Stimulated activated CD8-positive, alpha-beta memory T cell treated with anti-CD3 and anti-CD28 coated beads, Interleukin-15, amount 100 ng/mL, for 1 hour (primary cell): ENCODE measurements around the gene FGGY.

Source experiments
- DNase-seq: peaks from one replicate; pipeline ENCODE4 v3.0.0-alpha.2; 2020; ENCODE audit warnings: low read depth

FGGY gene

DNA sequence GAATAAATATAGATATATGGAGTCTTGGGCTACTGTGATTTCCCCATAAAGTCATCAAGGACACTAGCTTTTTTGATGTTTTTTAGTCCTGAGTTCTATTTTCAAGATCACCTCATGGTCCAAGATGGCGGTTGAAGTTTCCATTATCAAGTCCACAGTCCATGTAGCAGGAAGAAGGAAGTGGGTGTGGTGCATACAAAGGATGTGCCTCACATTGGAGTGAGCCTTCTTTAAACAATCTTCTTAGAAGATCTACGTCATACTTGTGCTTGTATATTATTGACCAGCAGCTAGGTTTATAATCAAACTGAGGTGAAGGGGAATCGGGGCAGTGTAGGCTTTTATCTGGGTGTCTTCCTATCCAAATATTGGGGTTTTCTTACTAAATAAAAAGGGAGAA lies 93.4 kb downstream of the FGGY start:
- no peak for DNase-seq

DNA sequence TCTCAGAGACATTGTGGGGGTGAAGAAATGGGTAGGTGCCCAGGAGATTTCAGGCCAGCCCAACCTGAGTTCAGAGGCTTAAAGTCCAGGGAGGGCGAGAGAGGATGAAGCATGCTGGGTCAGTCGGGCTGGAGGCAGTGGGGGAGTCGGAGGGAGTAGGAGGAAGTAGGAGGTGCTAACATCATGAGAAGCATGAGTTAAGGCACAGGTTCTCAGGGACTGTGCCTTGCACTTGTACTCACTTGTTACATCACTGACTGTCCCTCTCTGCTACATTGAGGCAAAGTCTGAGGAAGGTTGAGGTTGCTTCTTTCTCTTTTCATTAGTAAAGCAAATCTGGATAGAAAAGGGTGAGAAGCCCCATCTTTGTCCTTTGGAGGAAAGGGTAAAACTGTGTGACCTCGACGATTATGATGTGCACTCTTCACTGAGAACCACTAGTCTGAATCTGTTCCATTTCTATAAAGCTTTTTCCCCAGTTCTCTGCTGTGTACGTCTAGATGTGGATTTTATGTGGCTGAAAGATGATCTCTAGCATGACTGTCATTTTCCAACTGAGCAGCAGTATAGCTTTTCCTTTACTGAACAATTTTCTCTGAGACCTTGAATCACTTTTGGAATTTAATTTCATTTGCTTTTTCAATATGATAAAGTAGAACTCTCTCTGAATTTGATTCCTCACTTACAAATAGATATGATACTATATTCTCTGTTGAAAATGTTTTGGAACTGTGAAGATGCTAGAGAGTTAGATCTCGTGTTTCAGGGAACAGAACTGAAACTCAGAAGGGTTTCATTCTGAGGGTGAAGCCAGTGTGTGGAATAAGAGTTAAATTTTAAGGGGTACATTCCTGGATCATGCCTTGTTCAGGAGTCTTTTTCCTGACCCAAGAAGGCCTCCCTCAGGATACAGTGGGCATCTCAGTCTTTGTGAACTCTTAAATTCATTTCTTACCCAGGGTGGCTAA lies 94.6 kb downstream of the FGGY start:
- DNase-seq: no peak

DNA sequence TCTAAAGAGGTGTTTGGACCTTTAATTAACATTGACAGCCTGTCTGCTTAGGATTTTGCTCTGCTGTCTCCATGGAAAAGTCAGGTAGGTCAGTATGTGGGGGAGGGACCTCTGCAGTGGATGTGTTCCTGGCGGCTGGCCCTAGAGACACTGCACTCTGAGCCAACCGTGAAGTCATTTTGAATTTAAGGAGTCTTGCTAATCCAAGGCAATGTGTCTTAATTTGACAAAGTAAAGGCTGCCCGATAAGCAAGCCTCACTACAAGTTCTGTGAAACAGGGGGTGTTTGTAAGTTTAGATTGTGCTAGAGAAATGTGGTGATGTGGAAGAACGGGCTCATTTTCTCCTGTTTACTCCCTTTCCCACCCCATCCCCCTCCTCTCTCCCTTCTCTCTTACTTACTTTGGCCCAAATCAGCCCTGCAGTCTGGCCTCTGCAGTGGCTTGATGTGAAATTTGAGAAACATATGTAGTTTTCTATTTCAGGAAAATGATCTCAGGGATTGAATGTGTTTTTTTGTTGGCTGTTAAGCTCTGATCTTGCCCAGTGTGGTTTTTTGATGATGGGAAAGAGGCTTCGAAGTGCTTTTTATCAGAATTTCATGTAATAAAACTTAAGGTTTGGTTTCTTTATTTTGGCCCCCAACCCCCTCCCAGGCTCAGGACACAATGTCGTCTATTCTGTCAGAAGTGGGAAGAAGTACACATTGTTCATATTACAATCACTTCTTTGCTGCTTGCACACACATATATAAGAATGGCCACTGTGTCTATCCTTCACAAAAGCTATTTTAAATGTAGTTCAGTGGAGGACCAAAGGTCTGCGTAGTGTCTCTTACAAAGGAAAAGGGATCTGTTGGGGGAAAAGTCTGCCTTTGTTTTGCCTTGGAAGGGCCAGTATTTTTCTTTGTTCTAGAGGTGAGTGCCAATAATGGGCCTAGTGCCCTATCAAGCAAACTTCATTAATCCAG lies 96.6 kb downstream of the FGGY start:
- DNase-seq: no peak

- no peak for DNase-seq
These were observed 98.0 kb downstream of the FGGY start for GRCh38 chr1:59394706-59395425.

- no peak for DNase-seq
These were observed 99.5 kb downstream of the FGGY start for GRCh38 chr1:59396387-59396786.

GRCh38 chr1:59397139-59397858 lies 100.4 kb downstream of the FGGY start:
- DNase-seq: no peak

DNA sequence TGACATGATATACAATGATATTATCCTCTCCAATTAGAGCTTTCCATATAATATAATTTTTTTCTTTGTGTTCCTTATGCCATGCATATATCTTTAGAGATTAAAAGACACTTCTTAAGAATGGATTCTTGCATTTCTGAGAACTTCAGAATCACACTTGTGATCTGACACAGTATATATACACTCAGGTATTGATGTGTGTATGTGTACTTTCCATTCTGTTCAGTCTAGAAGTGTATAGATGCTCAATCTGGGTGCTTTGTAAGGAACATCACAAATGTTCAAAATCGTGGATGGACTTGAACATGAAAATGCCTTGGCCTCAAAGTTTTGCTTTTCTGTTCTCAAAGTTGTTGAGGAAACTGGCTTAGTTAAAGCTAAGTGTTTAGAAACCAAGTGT lies 102.7 kb downstream of the FGGY start:
- DNase-seq: no peak

DNA sequence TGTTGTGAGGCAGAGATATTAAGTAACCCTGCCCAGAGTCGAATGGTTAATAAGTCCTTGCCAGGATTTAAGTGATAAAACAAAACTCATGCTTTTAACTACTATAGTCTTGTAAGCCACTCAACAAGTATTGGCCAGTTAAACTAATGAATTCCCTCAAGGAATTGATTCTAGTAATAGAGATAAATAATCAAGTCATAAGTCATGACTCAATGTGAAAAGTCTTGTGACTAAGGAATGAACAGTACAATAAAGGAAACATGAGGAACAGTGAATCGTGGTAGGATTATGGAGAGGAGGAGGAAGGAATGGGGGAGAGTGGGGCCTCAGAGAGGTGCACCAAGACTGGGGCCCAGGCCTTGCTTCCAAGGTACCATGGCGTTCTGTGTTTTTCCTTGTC lies 104.7 kb downstream of the FGGY start:
- DNase-seq: no peak

GRCh38 chr1:59404796-59405195 lies 107.9 kb downstream of the FGGY start:
- no peak for DNase-seq

- no peak for DNase-seq
These were observed 109.7 kb downstream of the FGGY start for GRCh38 chr1:59406437-59407164.

- no peak for DNase-seq
These were observed 111.8 kb downstream of the FGGY start for GRCh38 chr1:59408608-59409240.

GRCh38 chr1:59409549-59409948 lies 112.7 kb downstream of the FGGY start:
- no peak for DNase-seq

GRCh38 chr1:59409986-59410385 lies 113.1 kb downstream of the FGGY start:
- DNase-seq: no peak

DNA sequence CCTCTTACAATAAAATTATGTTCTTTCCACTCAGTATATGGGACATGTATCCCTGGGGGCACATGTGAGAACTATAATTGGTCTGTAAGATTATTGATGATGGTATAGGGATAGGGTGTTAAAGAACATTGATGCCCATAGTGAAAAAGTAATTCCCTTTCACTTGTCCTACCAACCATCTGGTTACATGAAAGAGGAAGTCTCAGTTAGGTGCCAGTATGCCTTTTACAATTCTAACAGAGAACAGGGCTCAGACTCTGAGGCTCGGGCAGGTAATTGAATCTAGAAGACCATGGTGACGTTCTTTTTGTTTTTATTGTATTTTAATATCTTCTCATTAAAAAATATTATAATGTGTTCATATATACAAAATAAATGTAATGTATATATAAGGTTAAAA lies 113.6 kb downstream of the FGGY start:
- no peak for DNase-seq

DNA sequence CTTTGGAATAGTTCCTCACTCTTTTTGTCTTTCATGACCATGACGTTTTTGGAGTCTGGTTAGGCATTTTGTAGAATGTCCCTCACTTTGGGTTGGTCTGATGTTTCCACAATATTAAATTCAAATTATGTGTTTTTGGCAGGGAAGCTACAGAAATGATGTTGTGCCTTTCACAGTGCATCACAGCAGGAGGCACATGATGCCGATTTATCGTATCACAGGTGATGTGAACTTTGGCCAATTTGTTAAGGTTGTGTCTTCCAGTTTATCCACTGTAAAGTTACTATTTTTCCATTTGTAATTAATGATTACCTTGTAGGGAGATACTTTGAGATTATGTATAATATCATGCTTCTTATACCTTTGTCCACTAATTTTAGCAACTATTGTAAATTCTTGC lies 114.3 kb downstream of the FGGY start:
- DNase-seq: no peak

- DNase-seq: no peak
These were observed 115.9 kb downstream of the FGGY start for GRCh38 chr1:59412718-59413326.

GRCh38 chr1:59413327-59413720 lies 116.4 kb downstream of the FGGY start:
- no peak for DNase-seq

DNA sequence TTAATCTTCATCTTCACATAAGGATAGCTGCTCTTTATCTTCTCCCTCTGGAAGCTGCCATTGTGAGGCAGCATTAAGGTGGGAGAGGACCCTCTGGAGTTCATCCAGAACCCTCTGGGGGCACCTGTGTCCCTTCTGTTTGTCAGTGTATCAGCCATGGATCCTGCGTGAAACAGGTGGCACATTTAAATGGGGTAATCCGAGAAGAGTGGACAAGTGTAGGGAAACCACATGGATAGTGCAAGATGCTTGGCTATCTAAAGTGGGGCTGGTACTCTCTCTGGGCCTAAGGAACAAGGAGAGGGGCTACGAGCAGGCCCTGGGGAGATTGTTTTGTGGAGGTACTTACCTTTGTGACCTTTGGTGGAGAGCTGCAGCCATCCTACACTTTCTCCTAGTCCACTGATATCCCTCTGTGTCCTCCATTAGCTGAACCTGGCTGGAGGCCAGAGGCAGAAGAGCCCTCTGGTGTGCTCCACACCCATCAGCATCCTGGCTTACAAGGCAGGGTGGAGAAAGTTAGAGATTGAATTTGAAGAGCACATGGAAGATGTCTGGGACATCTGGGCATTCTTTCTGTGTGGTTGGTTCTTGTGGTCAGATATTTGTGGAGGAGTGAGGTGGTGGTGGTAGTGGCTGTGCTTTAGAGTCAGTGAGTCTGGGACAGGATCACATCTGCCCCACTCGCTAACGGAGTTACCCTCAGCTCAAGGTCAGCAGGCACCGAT lies 117.7 kb downstream of the FGGY start:
- no peak for DNase-seq

- no peak for DNase-seq
These were observed 118.5 kb downstream of the FGGY start for GRCh38 chr1:59415286-59415850.
